ENCODE data around the gene ATG4B.
"Not testable (repeated sequence)": the region's sequence is repeated elsewhere in the genome, so short reads cannot be mapped to it uniquely, and the experiment has no call there.

Gene ATG4B

DNA sequence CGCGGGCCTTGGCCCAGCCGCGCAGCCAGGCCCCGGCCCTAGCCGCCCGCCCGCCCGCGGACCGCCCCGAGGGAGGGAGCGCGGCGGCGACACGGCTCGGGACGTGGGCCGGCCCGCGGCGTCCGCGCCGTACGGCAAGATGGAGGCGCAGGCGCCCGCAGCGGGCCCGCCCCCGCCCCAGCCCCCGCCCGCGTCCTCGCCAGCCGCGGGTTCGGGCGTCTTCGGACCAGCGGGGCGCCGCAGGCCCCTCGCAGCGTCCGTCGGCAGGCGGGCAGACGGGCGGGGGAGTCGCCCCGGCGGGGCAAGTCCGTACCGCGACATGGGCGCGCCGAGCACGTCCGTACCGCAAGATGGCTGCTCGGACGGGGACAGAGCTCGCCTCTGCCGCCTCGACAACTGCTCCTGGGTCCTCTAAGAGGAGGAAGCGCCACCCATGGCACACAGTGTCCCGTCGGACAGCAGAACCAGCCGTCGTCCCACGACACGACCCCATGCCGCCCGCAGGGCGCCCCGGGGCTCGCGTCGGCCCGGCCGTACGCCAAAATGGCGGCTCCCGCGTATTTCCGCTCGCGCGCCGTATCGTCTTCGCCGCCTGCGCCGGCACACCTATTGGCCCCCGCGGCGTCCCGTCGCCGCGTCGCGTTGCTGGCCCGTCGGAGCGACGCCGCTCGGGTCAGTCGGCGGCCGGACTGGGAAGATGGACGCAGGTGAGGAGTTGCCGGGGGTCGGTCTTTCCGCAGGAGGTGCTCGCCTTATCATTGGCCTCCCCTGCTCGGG, at the start of gene ATG4B, which contains the start of gene THAP4:
Gene ATG4B, plus strand, starts transcription at position 676 of the 777 bp plus-strand sequence. Its CDS starts 22 bp downstream, at position 698.
Gene THAP4, minus strand, starts transcription at position 141 of the 777 bp plus-strand sequence. CDS start 141 bp downstream, outside the sequence.
- in situ Hi-C loops (cut with MboI; ENCODE audit: low sequenced_read_pairs, unreplicated experiment) = no loop called here
- TF ChIP-seq, protein P1, sequence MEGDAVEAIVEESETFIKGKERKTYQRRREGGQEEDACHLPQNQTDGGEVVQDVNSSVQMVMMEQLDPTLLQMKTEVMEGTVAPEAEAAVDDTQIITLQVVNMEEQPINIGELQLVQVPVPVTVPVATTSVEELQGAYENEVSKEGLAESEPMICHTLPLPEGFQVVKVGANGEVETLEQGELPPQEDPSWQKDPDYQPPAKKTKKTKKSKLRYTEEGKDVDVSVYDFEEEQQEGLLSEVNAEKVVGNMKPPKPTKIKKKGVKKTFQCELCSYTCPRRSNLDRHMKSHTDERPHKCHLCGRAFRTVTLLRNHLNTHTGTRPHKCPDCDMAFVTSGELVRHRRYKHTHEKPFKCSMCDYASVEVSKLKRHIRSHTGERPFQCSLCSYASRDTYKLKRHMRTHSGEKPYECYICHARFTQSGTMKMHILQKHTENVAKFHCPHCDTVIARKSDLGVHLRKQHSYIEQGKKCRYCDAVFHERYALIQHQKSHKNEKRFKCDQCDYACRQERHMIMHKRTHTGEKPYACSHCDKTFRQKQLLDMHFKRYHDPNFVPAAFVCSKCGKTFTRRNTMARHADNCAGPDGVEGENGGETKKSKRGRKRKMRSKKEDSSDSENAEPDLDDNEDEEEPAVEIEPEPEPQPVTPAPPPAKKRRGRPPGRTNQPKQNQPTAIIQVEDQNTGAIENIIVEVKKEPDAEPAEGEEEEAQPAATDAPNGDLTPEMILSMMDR (IDR thresholded peaks at IDR 0.05; ENCODE audit: borderline replicate concordance, control extremely low read depth, extremely low read depth, insufficient read depth, missing control alignments) = no peak
- peak; percentile 96 for DNase-seq (ENCODE audit: low spot score)

DNA sequence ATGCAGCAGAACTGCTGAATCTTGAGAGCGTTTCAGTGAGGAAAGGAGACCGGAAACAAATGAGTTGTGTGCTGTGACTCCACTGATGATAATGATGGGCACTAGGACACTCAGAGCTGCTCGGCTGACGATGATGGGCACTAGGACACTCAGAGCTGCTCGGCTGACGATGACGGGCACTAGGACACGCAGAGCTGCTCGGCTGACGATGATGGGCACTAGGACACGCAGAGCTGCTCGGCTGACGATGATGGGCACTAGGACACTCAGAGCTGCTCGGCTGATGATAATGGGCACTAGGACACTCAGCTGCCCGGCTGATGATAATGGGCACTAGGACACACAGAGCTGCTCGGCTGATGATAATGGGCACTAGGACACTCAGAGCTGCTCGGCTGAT, 47.6 kb upstream of the ATG4B start:
- DNase-seq (ENCODE audit: low spot score); in situ Hi-C loops (cut with MboI; ENCODE audit: low sequenced_read_pairs, unreplicated experiment): not testable (repeated sequence)

DNA sequence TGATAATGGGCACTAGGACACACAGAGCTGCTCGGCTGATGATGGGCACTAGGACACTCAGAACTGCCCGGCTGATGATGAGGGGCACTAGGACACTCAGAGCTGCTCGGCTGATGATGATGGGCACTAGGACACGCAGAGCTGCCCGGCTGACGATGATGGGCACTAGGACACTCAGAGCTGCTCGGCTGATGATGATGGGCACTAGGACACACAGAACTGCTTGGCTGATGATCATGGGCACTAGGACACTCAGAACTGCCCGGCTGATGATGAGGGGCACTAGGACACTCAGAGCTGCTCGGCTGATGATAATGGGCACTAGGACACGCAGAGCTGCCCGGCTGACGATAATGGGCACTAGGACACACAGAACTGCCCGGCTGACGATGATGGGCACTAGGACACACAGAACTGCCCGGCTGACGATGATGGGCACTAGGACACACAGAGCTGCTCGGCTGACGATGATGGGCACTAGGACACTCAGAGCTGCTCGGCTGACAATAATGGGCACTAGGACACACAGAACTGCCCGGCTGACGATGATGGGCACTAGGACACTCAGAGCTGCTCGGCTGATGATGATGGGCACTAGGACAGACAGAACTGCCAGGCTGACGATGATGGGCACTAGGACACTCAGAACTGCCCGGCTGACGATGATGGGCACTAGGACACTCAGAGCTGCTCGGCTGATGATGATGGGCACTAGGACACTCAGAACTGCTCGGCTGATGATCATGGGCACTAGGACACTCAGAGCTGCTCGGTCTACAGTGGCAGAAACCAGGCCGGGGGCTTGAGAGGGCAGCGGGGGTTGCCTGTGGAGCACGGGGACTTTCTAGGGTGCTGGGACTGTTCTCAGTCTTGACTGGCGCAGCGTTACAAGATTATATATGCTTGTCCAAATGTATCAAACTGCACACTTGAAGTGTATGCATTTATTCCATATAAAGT, 46.7 kb upstream of the ATG4B start:
- in situ Hi-C loops (cut with MboI; ENCODE audit: low sequenced_read_pairs, unreplicated experiment); DNase-seq (ENCODE audit: low spot score): not testable (repeated sequence)

DNA sequence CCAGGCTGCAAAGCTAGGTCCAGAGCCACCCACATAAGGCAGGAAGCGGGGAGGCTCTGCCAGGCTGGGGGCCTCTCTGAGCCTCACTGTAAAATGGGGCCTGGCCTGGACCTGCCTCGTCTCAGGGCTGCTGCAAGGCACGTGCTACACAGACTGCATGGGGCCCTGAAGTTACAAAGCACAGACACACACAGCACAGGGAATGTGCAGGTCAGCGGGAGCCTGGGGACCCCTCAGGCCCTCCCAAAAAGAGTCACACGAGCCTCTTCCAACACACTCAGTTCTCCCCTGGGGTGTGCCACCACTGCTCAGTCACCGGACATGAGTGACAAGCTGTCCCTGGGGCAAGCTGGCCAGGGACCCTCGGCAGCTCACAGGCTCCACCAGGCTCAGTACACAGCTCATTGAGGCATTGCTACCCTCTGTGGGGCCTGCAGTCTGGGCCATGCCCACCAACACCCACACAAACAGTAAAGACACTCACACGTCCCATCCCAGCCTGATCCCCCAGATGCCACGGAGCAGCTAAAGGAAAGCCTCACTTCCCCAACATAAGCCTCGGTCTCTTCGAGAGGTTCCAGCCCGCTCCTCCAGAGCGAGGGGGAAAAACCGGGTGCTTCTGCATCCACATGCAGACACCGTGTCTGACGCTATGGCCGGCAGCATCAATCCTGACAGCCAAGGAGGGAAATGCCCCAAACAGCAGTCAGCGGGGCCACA, 45.2 kb upstream of the ATG4B start:
- no peak for DNase-seq (ENCODE audit: low spot score)
- TF ChIP-seq, protein P1 (IDR thresholded peaks at IDR 0.05; ENCODE audit: borderline replicate concordance, control extremely low read depth, extremely low read depth, insufficient read depth, missing control alignments) = no peak

DNA sequence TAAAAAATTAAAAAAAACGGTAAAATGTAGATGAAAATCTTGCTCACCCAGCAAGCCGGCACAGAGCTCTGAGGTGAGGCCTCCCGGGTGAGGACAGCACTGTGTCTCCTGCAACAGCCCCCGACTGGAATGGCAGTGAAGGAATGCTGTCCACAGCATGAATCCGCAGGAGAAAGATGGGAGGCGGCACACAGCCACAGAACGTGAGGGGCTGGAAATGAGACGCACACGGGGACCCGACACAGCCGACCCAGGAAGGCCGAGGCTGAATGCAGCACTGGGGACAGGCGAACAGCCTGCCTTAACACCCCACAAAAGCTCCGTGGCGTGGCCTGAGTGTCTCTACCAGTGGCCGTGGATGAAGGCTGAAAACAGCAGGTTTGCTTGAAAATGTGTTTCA, 44.2 kb upstream of the ATG4B start:
- DNase-seq (ENCODE audit: low spot score) = no peak
- in situ Hi-C loops (cut with MboI; ENCODE audit: low sequenced_read_pairs, unreplicated experiment) = no loop called here
- TF ChIP-seq, protein P1 (IDR thresholded peaks at IDR 0.05; ENCODE audit: borderline replicate concordance, control extremely low read depth, extremely low read depth, insufficient read depth, missing control alignments) = no peak

More for the DNA sequence above, 45.2 kb upstream of the ATG4B start:
- in situ Hi-C loops (cut with MboI; ENCODE audit: low sequenced_read_pairs, unreplicated experiment) = no loop called here

DNA sequence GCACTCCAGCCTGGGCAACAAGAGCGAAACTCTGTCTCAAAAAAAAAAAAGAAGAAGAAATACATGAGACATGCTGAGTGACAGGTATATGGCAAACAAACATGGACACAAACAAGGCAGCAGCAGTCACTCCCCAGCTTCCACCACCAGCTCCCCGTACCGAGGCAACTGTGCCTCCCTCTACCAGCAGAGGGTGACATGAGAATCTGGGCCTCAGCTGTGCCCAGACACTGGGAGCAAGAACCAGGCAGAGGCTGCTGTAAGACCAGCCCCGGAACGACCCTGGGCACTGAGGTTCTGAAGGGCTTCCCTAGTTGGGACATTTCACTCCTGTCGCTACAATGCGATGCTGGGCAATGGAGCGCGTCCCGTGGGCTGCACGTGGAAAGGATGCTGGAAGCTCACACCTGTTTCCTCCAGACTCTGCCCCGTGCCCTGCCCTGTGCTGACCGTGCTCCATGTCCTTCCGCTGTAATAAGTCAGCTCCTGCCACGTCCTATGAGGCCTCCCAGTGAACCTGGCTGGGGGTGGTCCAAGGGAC, 41.8 kb upstream of the ATG4B start:
- TF ChIP-seq, protein P1 (IDR thresholded peaks at IDR 0.05; ENCODE audit: borderline replicate concordance, control extremely low read depth, extremely low read depth, insufficient read depth, missing control alignments) = no peak
- in situ Hi-C loops (cut with MboI; ENCODE audit: low sequenced_read_pairs, unreplicated experiment) = no loop called here
- no peak for DNase-seq (ENCODE audit: low spot score)

DNA sequence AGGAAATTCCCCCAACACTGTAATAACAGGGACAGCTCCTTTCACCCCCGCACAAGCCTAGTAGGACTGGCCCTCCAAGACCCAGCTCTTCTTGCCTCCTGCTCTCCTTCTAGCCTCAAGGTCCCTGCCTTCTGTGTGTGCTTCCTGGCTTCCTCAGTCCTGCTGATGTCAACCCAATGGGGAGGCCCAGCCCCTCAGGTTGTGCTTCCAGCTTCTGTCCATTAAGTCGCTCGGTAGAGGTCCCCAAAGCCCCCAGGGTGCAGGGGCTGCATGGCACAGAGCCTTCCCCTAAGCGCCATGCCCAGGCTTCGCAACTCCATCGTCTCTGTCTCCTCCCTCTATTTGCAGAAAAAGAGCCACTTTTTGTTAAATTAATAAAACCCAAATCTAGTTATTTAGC, 39.9 kb upstream of the ATG4B start:
- in situ Hi-C loops (cut with MboI; ENCODE audit: low sequenced_read_pairs, unreplicated experiment) = no loop called here
- DNase-seq (ENCODE audit: low spot score) = no peak
- TF ChIP-seq, protein P1 (IDR thresholded peaks at IDR 0.05; ENCODE audit: borderline replicate concordance, control extremely low read depth, extremely low read depth, insufficient read depth, missing control alignments) = no peak
